Astrocyte of the cerebellum (primary cell): Measurements from ENCODE around the gene TNK2.

Experiments
- DNase-seq: peaks from one replicate; pipeline ENCODE4 v3.0.0-alpha.2; 2011; ENCODE audit warnings: low read depth
- H3K4me3 ChIP-seq: 2 replicates; pipeline ENCODE4 v1.5.1; 2011; ENCODE audit warnings: mild to moderate bottlenecking, low read depth, low read length, moderate library complexity
- in situ Hi-C: cut with HindIII; loops from 2 replicates; pipeline ENCODE4 v1.10.0; 2017; ENCODE audit warnings: low sequenced_read_pairs
- TF ChIP-seq, protein P1 (sequence below): IDR thresholded peaks from 2 replicates; pipeline ENCODE4 v1.5.1; 2012; ENCODE audit warnings: low read length, low read depth, moderate library complexity, mild to moderate bottlenecking; ENCODE audit errors: missing control alignments

The TNK2 gene

DNA sequence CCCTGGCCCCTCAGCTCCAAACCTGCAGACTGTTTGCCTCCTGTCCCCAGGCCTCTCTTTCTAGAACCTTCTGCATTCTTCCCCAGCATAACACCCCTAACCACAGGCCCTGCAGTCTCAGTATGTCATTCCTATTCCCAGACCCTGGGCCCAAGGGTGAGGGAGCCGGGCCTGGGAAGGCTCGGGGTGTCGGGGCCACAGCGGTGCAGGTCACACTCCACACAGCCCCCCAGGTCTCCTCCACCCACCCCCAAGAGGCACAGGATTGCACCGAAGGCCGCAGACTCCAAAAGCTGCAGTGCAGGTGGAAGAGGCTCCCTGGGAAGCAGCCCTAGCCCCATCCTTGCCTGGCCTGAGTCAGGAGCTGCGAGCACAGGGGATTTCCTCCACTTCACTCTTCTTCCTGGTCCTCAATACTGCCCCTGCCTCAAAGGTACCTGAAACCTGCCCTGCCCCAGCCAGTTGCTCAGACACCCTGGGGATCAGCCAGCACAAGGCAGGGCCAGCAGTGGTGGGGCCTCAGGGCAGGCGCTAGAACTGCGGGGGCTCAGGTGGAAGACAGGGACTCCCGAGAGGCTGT, 31.1 kb downstream of the TNK2 start:
- in situ Hi-C loops, result no loop called here
- no peak for DNase-seq
- H3K4me3 ChIP-seq, result no peak overlapping the region

DNA sequence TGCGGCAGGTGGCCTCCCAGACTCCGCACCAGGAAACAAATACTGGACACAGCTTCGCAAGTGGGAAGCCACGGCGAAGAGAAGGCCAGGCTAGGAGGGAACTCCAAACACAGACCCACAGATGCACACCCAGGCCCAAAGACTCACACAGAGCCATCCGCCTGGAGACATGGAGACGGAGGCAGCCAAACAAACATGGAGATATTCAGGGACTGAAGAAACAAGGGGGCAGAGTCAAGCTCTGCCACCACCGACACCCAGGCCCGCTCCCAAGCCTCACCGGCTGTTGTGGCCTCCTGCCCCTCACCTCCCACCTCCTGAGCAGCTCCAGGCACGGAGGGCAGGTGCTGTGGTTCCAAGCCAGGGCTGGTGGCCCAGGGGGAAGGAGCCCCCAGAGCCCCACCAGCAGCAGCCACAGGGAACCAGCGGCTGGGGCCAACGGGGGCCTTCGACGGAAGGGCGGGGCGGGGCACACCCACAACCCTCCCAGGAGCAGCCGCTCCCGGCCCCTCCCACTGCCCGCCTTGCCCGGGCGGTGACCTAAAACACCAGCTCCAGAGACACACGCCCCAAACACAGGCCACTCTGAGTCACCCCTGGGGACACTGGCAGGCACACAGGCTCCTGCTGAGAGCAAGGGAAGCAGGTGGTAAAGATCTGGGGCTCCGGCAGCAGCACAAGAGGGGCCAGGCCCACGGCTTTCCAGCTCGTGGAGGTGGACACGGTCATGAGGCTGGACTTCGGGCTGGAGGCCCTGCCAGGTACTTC, 31.9 kb downstream of the TNK2 start:
- in situ Hi-C loops, result no loop called here
- no peak overlapping the region for H3K4me3 ChIP-seq
- TF ChIP-seq, protein P1, sequence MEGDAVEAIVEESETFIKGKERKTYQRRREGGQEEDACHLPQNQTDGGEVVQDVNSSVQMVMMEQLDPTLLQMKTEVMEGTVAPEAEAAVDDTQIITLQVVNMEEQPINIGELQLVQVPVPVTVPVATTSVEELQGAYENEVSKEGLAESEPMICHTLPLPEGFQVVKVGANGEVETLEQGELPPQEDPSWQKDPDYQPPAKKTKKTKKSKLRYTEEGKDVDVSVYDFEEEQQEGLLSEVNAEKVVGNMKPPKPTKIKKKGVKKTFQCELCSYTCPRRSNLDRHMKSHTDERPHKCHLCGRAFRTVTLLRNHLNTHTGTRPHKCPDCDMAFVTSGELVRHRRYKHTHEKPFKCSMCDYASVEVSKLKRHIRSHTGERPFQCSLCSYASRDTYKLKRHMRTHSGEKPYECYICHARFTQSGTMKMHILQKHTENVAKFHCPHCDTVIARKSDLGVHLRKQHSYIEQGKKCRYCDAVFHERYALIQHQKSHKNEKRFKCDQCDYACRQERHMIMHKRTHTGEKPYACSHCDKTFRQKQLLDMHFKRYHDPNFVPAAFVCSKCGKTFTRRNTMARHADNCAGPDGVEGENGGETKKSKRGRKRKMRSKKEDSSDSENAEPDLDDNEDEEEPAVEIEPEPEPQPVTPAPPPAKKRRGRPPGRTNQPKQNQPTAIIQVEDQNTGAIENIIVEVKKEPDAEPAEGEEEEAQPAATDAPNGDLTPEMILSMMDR, result no peak
- DNase-seq, result no peak

More for the DNA sequence above, 31.1 kb downstream of the TNK2 start:
- TF ChIP-seq, protein P1, result no peak

DNA sequence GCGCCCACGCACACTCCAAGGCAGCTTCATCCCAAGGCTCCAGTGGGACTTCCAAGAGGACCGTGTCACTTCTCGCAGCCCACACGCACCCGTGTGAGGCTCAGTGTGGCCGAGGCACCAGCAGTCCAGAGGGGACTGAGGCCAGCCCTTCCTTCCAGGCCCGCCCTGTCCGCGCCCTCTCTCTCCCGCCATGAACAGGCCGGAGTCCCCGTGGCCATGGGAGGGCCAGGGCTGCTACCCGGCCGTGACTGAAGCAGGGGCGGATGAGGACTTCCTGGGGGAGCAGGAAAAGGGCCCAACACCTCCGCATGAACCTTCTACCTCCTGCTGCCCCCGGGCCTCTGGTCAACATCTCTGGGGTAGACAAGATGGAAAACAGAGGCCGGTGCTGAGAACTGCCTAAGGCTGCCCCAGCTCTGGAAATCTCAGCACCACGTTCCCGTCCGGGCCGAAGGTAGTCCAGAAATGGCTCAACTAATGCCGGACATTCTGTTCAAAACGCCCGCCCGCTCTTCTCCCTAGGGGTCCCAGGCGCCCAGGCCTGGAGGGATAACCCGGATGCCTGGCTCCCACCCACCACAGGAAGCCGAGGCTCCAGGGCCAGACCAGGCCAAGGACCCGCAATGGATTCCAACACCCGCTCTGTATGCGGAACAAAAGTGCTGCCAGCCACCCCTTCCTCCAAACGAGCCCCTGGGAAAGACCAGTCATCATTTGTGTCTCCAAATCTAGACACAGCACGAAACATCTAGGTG, 32.7 kb downstream of the TNK2 start:
- DNase-seq, result no peak
- TF ChIP-seq, protein P1, result no peak
- in situ Hi-C loops, result no loop called here
- no peak overlapping the region for H3K4me3 ChIP-seq

DNA sequence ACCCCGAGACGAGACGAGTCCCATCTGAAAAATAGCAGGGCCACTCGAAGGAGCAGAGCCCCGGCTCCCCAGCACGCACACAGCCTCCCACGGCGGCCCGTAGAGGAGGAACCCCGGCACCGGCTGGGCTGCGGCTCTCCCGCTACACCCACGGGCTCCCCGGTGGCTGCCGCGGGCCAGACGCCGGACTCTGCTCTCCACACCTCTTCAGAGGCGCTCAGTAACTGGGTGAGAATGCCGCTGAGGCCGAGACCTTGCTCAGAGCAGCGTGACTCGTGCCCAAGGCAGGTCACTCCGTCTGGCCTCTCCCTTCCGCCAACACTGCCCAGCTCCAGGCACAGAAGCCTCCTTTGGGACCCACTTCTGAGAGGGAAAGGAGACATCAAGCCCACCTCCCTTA, 34.4 kb downstream of the TNK2 start:
- DNase-seq, result no peak
- no peak overlapping the region for H3K4me3 ChIP-seq
- TF ChIP-seq, protein P1, result no peak
- in situ Hi-C loops, result no loop called here

DNA sequence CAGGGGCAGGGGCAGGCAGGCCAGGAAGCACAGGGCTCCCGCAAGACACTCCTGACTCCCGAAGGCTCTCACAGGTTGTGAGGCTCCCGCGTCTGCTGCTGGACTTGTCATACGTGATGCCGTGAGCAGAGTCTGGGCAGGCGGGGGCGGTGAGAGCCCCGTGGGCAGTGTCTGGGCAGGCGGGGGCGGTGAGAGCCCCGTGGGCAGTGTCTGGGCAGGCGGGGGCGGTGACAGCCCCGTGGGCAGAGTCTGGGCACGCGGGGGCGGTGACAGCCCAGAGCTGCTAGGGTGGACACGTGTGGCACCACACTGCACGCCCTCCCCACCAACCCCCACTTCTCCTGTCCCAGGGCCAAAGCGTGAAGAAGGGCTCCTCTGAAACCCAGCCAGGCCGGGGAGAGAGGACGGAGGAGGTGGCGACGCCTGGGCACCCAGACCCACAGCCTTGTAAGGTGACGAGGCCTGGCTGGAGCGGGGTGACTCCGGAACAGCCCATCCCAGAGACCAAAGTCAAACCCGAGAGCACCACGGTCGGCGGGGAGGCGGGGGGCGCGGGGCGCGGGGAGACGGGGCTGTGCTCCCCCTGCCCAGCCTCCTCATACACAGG, 35.0 kb downstream of the TNK2 start:
- DNase-seq, result no peak
- in situ Hi-C loops, result no loop called here
- H3K4me3 ChIP-seq, result no peak overlapping the region
- TF ChIP-seq, protein P1, result no peak

DNA sequence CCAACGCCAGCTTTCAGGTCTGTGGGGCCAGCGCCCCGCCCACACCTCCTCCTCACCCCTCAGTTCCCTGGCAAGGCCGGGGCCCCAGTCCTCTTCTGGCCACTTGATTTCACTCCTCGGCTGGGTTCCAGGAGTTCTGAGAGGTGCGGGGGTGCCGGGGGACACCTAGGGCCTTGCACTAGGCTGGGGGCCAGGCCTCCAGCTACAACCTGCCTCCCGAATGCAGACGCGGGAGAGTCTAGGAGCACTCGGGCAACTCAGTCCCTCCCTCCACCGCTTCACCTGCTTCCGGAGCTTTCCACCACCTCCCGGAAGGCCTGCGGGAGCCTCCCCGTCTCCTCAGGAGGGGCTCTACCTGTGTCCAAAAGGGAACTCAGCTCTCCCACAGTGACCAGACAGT, 35.6 kb downstream of the TNK2 start:
- no peak overlapping the region for H3K4me3 ChIP-seq
- TF ChIP-seq, protein P1, result no peak
- DNase-seq, result no peak
- in situ Hi-C loops, result no loop called here
